HFFc6 (cell line): ENCODE measurements around the gene RUNX3. TPM values are rescaled to one million over a fixed set of nuclear protein-coding genes. Genes with fewer than 3 reads are reported as not detected.
"Not testable (repeated sequence)": the region's sequence is repeated elsewhere in the genome, so short reads cannot be mapped to it uniquely, and the experiment has no call there.

Experiments
- DNase-seq: peaks from one replicate; pipeline ENCODE4 v3.0.0-alpha.2; 2018
- H3K27ac Mint-ChIP-seq: 2 replicates; pipeline ENCODE4 v1.8.0; 2020; ENCODE audit warnings: mild to moderate bottlenecking, mixed read lengths
- H3K27me3 Mint-ChIP-seq: 2 replicates; pipeline ENCODE4 v1.8.0; 2021; ENCODE audit warnings: mild to moderate bottlenecking, moderate library complexity, mixed read lengths; ENCODE audit not compliant: insufficient read depth
- H3K36me3 Mint-ChIP-seq: 2 replicates; pipeline ENCODE4 v1.8.0; 2021; ENCODE audit warnings: low read depth, mixed read lengths
- H3K4me1 Mint-ChIP-seq: 2 replicates; pipeline ENCODE4 v1.8.0; 2020; ENCODE audit warnings: low read depth, mixed read lengths
- H3K4me3 Mint-ChIP-seq: 2 replicates; pipeline ENCODE4 v1.8.0; 2020; ENCODE audit warnings: mild to moderate bottlenecking, moderate library complexity, mixed read lengths
- H3K9me3 Mint-ChIP-seq: 2 replicates; pipeline ENCODE4 v1.8.0; 2020; ENCODE audit warnings: mild to moderate bottlenecking, mixed read lengths
- CTCF ChIP-seq: fragments of 200-600 bp; sonication (generic); IDR thresholded peaks from 2 replicates; pipeline ENCODE4 v1.5.0; 2021; ENCODE audit warnings: antibody characterized with exemption, mild to moderate bottlenecking
- long read RNA-seq: library from polyadenylated mRNA; unstranded; transcript quantifications from one replicate; pipeline ENCODE4 v2.0.0, GENCODE V29; 2019
- total RNA-seq, 6 experiments: library from RNA; stranded (reverse); fragmentation: NEBNext Ultra II Directional; extraction: Animal tissue kit (Norgen Biotek cat#: 25700); gene quantifications; 2 replicates in 1 of 6; 3 replicates in 5 of 6; pipeline ENCODE4 v1.2.3, GENCODE V29; 2021

RUNX3 gene
- not detected for total RNA-seq
- long read RNA-seq: 0 reads

DNA sequence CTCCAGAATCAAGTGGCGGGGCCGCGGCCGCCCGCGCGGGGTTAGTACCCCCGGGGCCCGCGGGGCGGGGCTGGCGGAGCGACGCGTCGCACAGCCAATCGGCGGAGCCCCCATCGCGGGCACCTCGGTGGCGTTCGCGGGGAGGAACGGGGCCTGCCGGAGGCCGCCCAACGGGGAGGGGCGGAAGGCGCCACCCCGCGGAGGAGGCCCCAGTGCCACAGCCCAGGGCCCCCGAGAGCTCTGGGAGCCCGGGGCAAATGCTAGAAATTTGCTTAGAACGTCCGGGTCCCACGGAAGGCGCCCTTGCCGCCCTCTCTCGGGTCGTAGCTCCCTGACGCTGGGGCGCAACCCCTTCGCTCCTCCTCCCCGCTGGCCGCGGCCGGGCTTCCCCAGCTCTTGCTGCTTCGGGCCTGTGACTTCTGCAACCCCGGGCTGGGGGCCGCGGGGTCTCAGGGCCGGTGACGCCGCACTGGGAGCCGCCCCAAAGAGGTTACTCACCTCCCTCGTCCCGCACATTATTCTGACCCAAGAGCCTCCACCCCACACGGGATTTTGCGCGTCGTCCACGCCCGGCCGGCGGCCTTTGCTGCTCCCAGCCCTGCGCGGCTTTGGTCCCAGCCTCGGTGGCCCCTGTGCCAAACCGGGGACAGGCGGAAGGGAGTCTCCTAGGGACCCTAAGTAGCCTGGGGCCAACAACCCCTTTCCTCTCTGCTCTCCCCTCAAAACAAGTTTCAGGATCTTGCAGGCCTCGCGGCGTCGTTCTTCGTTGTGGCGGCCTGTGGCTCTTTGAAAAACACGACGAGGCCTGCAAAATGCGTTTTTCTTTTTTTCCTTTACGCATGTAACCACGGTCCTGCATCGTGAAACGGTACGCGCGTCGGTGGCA, at the start of gene RUNX3:
RUNX3 (minus strand) TSS at position 17 of the 886 bp plus-strand sequence. CDS start 408 bp downstream, outside the sequence.
- no peak for TF ChIP-seq CTCF
- Mint-ChIP-seq H3K4me3 (no peak within 1 kb of the TSS), H3K9me3 (no peaks in the 10 kb centered on the region), H3K27ac (no peak within 1 kb of the TSS), H3K36me3 (no peaks in the 10 kb centered on the region), H3K27me3 (peaks cover 60% of the 10 kb centered on the region), H3K4me1 (peaks cover 25% of the 10 kb centered on the region)
- no peak for DNase-seq

DNA sequence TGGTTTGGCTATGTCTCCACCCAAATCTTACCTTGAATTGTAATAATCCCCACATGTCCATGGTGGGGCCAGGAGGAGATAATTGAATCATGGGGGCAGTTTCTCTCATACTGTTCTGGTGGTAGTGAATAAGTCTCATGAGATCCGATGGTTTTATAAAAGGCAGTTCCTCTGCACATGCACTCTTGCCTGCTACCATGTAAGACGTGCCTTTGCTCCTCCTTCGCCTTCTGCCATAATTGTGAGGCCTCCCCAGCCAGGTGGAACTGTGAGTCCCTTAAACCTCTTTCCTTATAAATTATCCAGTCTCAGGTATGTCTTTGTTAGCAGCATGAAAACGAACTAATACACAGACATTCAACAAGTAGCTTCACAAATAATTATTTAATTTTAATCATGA, 49.2 kb upstream of the RUNX3 start:
- Mint-ChIP-seq H3K27me3 (peaks cover 26% of the 10 kb centered on the region), H3K36me3 (peaks cover 37% of the 10 kb centered on the region), H3K9me3 (peaks cover 36% of the 10 kb centered on the region)
- not testable (repeated sequence) for H3K4me3 Mint-ChIP-seq, H3K4me1 Mint-ChIP-seq, H3K27ac Mint-ChIP-seq, DNase-seq

DNA sequence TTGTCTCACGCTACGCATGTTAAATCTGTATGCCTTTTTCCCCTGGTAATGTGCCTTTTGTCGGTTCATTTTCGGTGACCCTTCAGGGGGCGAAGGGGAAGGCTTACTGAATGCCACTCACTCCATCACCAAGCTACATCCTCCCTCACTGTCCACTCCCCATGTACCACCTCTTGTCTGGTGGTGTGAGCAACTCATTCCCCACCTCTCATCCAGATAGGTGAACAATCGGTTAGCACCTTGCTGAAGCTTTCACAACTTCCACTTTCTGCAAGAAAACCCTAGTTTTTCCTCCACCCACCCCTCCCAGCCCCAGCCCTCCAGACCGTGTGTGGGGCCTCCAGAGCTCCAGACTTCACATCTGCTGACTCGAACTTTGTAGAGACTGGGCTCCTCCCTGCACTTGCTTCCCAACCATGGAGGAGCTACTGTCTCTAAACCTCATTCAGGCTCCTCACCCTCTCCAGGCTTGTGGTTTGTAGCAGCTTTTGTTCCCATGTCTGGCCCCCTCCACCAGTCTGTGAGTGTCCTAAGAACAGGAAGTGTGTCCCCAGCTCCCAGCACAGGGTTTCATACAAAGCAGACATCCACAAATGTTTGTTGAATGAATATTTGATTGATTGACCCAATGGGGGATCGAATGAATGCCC, 48.4 kb upstream of the RUNX3 start:
- peaks cover 40% of the 10 kb centered on the region for H3K9me3 Mint-ChIP-seq
- no peak overlapping the region for H3K27ac Mint-ChIP-seq
- H3K4me1 Mint-ChIP-seq: no peaks in the 10 kb centered on the region
- no peak for TF ChIP-seq CTCF
- no peak for DNase-seq
- peaks cover 24% of the 10 kb centered on the region for H3K27me3 Mint-ChIP-seq
- peaks cover 40% of the 10 kb centered on the region for H3K36me3 Mint-ChIP-seq
- no peak overlapping the region for H3K4me3 Mint-ChIP-seq

- no peak for TF ChIP-seq CTCF
- DNase-seq: no peak
- H3K27ac Mint-ChIP-seq: no peak overlapping the region
- H3K27me3 Mint-ChIP-seq: peaks cover 22% of the 10 kb centered on the region
- peaks cover 40% of the 10 kb centered on the region for H3K9me3 Mint-ChIP-seq
- H3K4me1 Mint-ChIP-seq: peaks cover 27% of the 10 kb centered on the region
- H3K36me3 Mint-ChIP-seq: peaks cover 45% of the 10 kb centered on the region
- H3K4me3 Mint-ChIP-seq: no peak overlapping the region
Measured at GRCh38 chr1:24975391-24975790, 45.3 kb upstream of the RUNX3 start.

DNA sequence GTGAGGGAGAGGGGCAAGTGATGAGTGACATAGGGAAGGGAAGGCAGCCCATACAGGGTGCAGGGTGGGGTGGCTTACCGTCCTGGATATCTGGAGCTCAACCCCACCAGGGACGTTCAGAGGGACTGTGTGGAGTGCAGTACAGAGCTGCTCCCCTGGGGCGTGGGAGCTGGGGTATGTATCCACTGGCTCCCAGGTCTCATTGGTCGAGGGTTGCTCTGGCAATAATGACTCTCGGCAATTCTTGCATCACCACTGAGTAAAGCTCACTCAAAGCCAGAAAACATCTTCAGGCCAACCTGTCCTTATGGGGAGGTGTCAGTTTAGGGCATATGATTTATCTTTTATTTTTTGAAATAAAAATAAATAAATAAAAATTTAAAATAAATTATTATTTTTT, 43.2 kb upstream of the RUNX3 start:
- Mint-ChIP-seq H3K36me3 (peaks cover 36% of the 10 kb centered on the region), H3K27me3 (peaks cover 7% of the 10 kb centered on the region), H3K4me1 (peaks cover 33% of the 10 kb centered on the region), H3K4me3 (no peak overlapping the region), H3K9me3 (peaks cover 33% of the 10 kb centered on the region), H3K27ac (no peak overlapping the region)
- no peak for TF ChIP-seq CTCF
- DNase-seq: no peak

- no peak overlapping the region for H3K27ac Mint-ChIP-seq
- H3K36me3 Mint-ChIP-seq: peaks cover 36% of the 10 kb centered on the region
- peaks cover 5% of the 10 kb centered on the region for H3K27me3 Mint-ChIP-seq
- no peak for TF ChIP-seq CTCF
- peaks cover 33% of the 10 kb centered on the region for H3K9me3 Mint-ChIP-seq
- H3K4me1 Mint-ChIP-seq: peaks cover 33% of the 10 kb centered on the region
- DNase-seq: no peak
- no peak overlapping the region for H3K4me3 Mint-ChIP-seq
Measured at GRCh38 chr1:24972915-24973242, 42.8 kb upstream of the RUNX3 start.
